SW480 (cell line): ENCODE measurements around the gene CEP135.
"Not testable (repeated sequence)": the region's sequence is repeated elsewhere in the genome, so short reads cannot be mapped to it uniquely, and the experiment has no call there.

ENCODE experiments used
- DNase-seq: peaks from one replicate; pipeline ENCODE4 v3.0.0-alpha.2; 2016; ENCODE audit warnings: low spot score

CEP135 gene

GRCh38 chr4:56028165-56028564 is 79.4 kb downstream of the CEP135 start:
- no peak for DNase-seq

GRCh38 chr4:56038487-56039162 is 89.9 kb downstream of the CEP135 start:
- peak; percentile 16 for DNase-seq

GRCh38 chr4:56040842-56041241 is 92.1 kb downstream of the CEP135 start:
- no peak for DNase-seq

- DNase-seq, result no peak
Measured at GRCh38 chr4:56042225-56042624, 93.5 kb downstream of the CEP135 start.

- DNase-seq, result peak; percentile 56
Measured at GRCh38 chr4:56048383-56048701, 99.6 kb downstream of the CEP135 start.

GRCh38 chr4:56048702-56049431 is 100.1 kb downstream of the CEP135 start:
- DNase-seq, result peak; percentile 67

DNA sequence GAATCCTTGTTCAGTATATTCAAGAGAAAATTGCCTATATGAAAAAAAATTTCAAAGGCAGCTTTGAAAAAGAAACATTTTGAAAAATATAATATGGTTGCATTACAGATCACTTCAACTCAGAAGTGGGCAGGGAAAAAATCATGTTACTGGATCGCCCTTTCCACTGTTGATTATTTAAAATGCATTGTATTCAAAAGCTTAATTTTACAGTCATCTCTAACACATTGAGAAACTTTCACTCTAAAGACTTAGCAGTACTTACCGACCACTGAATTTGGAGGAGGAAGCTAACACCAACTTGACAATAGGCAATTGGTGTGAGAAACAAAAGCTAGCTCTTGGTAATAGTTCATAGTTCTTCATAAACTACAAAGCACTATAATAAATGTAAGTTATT is 101.9 kb downstream of the CEP135 start:
- DNase-seq, result no peak

- DNase-seq, result no peak
Measured at GRCh38 chr4:56051029-56051709, 102.4 kb downstream of the CEP135 start.

DNA sequence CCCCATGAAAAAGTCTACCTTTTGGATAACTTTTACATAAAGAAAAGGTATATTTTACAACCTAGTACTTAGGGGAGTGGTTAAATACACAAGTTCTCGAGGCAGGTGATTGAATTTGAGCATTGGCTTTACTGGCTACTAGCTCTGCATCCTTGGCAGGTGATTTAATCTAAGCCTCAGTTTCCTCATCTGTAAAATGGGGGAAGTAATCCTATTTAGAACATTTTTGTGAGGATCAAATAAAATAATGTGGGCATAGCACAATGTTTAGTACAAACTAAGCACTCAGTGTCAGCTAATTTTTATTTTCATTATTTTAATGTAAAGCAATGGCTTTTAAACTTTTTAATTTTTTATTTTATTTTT is 102.9 kb downstream of the CEP135 start:
- DNase-seq, result no peak

- DNase-seq, result no peak
Measured at GRCh38 chr4:56052481-56052880, 103.7 kb downstream of the CEP135 start.

DNA sequence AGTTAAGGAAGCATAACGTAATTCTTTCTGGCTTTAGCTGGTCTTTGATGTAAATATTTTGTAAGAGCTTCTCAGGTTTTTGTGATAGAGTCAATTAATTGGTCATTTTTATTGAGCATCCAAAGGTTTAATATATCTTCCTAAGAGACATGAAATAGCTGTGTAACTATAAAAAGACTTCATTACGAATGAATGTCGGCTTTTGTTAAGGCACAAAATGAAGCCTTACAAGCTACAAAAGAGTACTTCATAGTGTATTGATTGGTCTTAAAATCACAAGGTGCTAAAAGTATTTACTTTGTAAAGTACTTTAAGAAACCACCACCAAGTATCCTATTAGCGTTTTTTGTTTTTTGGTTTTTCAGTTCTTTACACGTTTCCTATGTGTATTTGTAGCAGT is 104.2 kb downstream of the CEP135 start:
- no peak for DNase-seq

DNA sequence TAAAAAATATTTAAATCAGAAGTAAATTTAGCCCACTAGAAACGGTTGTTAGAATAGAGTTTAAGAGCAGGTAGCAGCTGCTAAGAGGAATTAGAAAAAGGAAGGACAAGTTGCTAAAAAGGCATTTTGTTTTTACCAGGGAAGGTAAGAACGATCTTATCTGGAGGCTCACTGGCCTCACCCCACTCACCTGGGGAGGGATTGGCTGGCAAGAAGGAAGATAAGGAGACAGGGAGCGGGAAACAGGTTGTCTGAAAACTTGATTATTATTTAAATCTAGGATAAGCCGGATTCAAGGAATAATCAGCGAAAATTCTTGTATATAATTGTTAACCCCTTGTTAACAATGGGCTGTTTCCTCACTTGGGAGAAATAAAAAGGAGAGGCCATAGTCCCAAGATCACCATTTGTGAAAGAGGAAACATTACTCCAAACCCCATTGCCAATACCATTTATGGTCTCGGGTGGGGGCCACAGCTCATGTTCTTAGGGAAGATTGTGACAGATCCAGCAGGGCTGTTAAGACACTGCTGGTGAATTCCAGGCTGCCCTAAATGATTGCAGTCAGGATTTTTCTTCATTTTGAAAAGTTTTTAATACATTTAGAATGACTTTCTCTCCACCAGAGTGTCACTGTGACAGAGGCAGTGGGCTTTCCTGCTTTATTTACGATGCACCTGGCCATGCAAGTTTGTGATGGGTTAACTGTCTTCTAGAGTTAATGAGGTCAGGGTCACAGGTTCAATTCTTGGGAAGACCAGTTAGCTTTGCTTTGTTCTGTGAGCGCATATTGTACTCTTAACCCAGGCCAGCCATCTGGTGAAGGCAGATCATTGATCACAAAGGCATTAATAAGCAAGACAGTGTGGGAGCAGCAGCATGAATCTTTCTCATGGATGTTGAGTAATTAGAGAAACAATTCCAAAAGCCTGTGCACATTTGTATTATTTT is 106.6 kb downstream of the CEP135 start:
- DNase-seq, result no peak

- no peak for DNase-seq
Measured at GRCh38 chr4:56055991-56056390, 107.2 kb downstream of the CEP135 start.

- DNase-seq, result no peak
Measured at GRCh38 chr4:56058555-56058954, 109.8 kb downstream of the CEP135 start.

DNA sequence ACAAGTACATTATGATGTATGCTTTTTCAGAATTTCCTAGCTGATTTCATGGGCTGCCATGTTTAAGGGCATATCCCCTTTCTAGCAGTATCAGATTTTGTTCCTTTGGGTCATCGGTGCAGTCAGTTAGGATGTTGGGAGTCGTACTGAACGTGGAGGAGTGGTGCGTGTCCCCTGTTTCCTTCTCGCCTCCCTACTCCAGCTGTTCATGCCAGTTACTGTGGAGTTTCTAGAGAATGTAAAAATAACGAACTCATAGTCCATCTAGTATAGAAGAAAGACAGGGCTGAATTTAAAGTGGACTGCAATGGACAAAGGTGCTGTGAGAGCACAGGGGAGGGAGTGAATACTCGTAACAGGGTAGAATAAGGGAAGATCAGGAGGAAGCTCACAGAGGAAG is 111.3 kb downstream of the CEP135 start:
- no peak for DNase-seq

GRCh38 chr4:56062106-56062505 is 113.4 kb downstream of the CEP135 start:
- no peak for DNase-seq

- DNase-seq, result no peak
Measured at GRCh38 chr4:56062526-56063145, 113.9 kb downstream of the CEP135 start.

GRCh38 chr4:56066493-56066892 is 117.7 kb downstream of the CEP135 start:
- DNase-seq, result no peak

DNA sequence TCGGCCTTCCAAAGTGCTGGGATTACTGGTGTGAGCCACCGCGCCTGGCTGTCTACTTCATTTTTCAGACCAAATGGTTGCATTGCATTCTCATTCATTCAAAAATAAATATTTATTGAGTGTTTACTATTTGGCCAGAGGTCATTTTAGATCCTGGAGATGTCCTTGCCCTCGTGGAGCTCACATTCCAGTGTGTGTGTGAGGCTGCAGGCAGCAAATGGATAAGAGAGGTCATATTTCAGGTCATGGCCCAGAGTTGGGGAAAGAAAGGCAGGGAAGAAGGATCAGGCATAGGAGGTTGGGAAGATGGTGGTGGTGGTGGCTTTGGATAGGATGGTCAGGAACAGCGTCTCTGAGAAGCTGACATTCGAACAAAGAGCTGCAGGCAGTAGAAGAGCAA is 119.1 kb downstream of the CEP135 start:
- no peak for DNase-seq

- DNase-seq, result not testable (repeated sequence)
Measured at GRCh38 chr4:56072730-56073129, 124.0 kb downstream of the CEP135 start.

DNA sequence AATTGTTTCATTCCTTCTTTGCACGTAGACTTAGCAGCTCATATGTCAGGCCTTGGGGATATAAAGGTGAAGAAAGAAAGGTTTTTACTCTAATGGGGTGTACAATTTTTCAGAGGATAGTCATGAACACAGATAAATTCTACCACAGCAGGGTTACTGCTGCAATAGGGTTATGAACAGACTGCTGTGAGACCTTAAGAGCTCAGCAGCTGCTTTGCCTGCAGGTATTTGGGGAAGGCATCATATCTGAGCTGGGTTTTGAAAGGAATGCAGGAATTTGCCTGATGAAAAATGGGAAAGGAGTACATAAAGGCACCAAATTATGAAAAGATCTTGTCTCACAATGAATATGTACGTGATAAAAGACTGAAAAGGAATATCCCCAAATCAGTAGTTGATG is 128.9 kb downstream of the CEP135 start:
- DNase-seq, result no peak

DNA sequence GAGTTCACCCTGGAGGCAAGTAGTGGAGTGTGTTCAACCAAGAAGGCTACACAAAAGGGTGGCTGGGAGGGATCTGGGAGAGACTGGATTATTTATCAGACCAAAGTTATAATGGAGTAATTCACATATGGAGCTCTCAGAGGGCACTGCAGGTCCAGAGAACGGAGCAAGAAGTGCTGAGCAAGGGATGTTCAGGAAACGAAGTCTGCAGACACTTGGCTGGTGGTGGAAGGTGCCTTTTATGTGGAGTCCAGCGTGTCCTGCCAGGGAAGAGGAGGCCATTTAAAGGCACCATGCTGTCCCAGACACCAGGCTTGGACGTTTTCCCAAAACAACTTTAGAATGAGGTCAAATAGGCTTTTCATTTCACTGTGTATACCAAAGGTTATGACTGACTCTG is 130.1 kb downstream of the CEP135 start:
- no peak for DNase-seq
